ENCODE results near the gene LBH. TPM values are rescaled to one million over a fixed set of nuclear protein-coding genes. Genes with fewer than 3 reads are reported as not detected.

LBH gene
- 10 to 100 TPM in 3 of 4 donors, 1 to 10 TPM in 1; 2.4 to 22.7 (median 17.6) TPM for total RNA-seq

DNA sequence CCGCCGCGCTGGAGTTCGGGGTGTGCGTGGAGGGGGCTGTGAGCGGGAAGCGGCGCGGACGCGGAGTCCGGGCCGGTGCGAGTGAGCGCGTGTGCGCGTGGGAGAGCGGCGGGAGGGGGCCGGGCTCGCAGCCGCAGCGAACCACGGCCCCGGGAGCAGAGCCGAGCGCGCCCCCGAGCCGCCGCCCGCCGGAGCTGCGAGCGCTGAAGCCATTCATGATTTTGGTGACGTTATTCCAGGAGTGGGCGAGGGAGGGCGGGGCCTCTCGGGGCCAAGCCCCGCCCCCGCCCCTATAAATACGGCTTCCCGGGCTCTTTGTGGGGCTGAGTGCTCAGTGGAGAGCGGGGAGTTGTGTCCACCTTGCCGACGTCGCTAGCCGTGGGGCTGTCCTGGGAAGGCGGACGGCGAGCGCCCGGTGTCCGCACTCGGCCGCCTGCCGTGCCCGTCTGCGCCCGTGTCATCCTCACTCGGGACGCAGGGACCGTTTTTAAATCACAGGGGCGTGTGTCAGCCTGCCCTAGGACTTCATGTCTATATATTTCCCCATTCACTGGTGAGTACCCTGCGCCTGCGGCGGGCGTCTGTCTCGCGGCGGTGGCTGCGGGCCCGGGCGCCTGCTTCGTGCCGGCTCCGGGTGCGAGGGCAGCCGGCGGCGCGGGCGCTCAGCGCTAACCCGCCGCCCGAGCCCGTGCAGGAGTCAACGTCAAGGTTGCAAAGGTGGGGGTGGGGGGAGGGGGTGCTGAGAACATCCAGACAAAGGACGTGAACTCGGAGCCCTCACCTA lies at the start of gene LBH:
Gene LBH, plus strand, starts transcription at position 323 of the 784 bp plus-strand sequence. Its CDS starts 205 bp downstream, at position 528.
- Histone ChIP-seq H3K27ac (peak within 1 kb of the TSS; percentile 79 to 92 (median 86)), H3K4me1 (peaks cover 6 to 67% (median 19%) of the 10 kb centered on the region in 3 donors), H3K27me3 (peaks cover 0 to 53% (median 0%) of the 10 kb centered on the region in 4 donors), H3K36me3 (peaks cover 0 to 12% (median 0%) of the 10 kb centered on the region in 3 donors), H3K9me3 (no peaks in the 10 kb centered on the region), H3K4me3 (peak within 1 kb of the TSS; percentile 52 to 86 (median 62))
- intact Hi-C loops (cut with DNase I) = no loop called here
- peak in 3 of 4 donors; percentile 88 to 99 (median 98) for TF ChIP-seq POLR2A (IDR thresholded peaks at IDR 0.05)
- TF ChIP-seq, protein P1, sequence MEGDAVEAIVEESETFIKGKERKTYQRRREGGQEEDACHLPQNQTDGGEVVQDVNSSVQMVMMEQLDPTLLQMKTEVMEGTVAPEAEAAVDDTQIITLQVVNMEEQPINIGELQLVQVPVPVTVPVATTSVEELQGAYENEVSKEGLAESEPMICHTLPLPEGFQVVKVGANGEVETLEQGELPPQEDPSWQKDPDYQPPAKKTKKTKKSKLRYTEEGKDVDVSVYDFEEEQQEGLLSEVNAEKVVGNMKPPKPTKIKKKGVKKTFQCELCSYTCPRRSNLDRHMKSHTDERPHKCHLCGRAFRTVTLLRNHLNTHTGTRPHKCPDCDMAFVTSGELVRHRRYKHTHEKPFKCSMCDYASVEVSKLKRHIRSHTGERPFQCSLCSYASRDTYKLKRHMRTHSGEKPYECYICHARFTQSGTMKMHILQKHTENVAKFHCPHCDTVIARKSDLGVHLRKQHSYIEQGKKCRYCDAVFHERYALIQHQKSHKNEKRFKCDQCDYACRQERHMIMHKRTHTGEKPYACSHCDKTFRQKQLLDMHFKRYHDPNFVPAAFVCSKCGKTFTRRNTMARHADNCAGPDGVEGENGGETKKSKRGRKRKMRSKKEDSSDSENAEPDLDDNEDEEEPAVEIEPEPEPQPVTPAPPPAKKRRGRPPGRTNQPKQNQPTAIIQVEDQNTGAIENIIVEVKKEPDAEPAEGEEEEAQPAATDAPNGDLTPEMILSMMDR (IDR thresholded peaks at IDR 0.05) = no peak
- 0 to 1% methylated on average over 2 to 34 of the region's 92 CpGs for WGBS, 2 donors
- DNase-seq = peak; percentile 37

GRCh38 chr2:30184035-30184434 lies 47.3 kb upstream of the LBH start:
- no peak for TF ChIP-seq POLR2A (IDR thresholded peaks at IDR 0.05)
- TF ChIP-seq, protein P1 (IDR thresholded peaks at IDR 0.05) = no peak
- H3K27me3 ChIP-seq = peaks cover 0 to 12% (median 0%) of the 10 kb centered on the region in 4 donors
- WGBS, 2 donors = 87 to 96% methylated on average over 5 of the region's 5 CpGs
- no peak overlapping the region for H3K27ac ChIP-seq
- no peaks in the 10 kb centered on the region for H3K9me3 ChIP-seq
- peaks cover 0 to 5% (median 0%) of the 10 kb centered on the region in 3 donors for H3K4me1 ChIP-seq
- no peak overlapping the region for H3K4me3 ChIP-seq
- intact Hi-C loops (cut with DNase I) = no loop called here
- no peaks in the 10 kb centered on the region for H3K36me3 ChIP-seq
- DNase-seq = no peak

DNA sequence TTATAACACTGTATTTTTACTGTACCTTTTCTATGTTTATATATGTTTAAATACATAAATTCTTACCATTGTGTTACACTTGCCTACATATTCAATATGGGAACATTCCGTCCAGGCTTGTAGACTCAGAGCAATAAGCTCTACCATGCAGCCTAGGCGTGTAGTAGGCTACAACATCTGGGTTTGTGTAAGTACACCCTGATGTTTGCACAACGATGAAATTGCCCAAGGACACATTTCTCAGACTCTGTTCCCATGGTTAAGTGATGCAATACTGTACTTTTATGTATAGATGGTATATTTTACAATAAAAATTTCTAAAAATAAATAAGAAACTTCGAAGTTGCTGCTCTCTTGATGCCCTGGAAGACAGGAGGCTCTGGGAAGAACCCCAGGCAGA lies 46.2 kb upstream of the LBH start:
- no peaks in the 10 kb centered on the region for H3K4me1 ChIP-seq
- no peaks in the 10 kb centered on the region for H3K9me3 ChIP-seq
- H3K36me3 ChIP-seq = no peaks in the 10 kb centered on the region
- TF ChIP-seq, protein P1 (IDR thresholded peaks at IDR 0.05) = no peak
- TF ChIP-seq POLR2A (IDR thresholded peaks at IDR 0.05) = no peak
- H3K4me3 ChIP-seq = no peak overlapping the region
- no peak overlapping the region for H3K27ac ChIP-seq
- DNase-seq = no peak
- H3K27me3 ChIP-seq = peaks cover 0 to 4% (median 0%) of the 10 kb centered on the region in 4 donors
- intact Hi-C loops (cut with DNase I) = no loop called here
- WGBS, 2 donors = 41 to 44% methylated on average over 4 of the region's 4 CpGs

DNA sequence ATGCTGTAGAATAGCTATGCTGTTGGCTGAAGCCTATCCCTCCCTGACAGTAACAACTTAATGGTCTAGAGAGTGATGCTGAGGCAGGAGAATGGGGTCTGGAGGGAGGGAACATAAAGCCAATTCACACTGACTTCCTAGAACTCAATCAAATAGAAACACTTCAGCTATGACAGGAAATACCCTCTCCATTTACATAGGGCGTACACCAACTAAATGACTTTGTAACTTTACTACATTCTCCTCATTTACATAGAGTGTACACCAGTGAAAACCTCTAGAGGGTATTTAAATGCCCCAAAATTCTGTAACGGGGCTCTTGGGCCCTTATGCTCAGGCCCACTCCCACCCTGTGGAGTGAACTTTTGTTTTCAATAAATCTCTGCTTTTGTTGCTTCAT lies 43.0 kb upstream of the LBH start:
- DNase-seq = no peak
- no peak for TF ChIP-seq POLR2A (IDR thresholded peaks at IDR 0.05)
- TF ChIP-seq, protein P1 (IDR thresholded peaks at IDR 0.05) = no peak
- 61 to 67% methylated on average over 2 of the region's 2 CpGs for WGBS, 2 donors
- intact Hi-C loops (cut with DNase I) = no loop called here
- Histone ChIP-seq H3K27me3 (peaks cover 0 to 4% (median 0%) of the 10 kb centered on the region in 4 donors), H3K4me3 (no peak overlapping the region), H3K4me1 (no peaks in the 10 kb centered on the region), H3K9me3 (no peaks in the 10 kb centered on the region), H3K36me3 (no peaks in the 10 kb centered on the region), H3K27ac (no peak overlapping the region)

- WGBS, 2 donors = 85 to 88% methylated on average over 10 to 13 of the region's 13 CpGs
Observed at GRCh38 chr2:30190637-30191036, 40.7 kb upstream of the LBH start.

More at GRCh38 chr2:30190637-30191036, 40.7 kb upstream of the LBH start:
- no peak for DNase-seq
- Histone ChIP-seq H3K27ac (no peak overlapping the region), H3K27me3 (peaks cover 0 to 4% (median 0%) of the 10 kb centered on the region in 4 donors), H3K9me3 (no peaks in the 10 kb centered on the region), H3K4me3 (no peak overlapping the region), H3K4me1 (no peaks in the 10 kb centered on the region), H3K36me3 (no peaks in the 10 kb centered on the region)
- intact Hi-C loops (cut with DNase I) = no loop called here
- TF ChIP-seq POLR2A (IDR thresholded peaks at IDR 0.05) = no peak
- TF ChIP-seq, protein P1 (IDR thresholded peaks at IDR 0.05) = no peak
